G401 (cell line): ENCODE data around the gene RBM17. TPM values are rescaled to one million over a fixed set of nuclear protein-coding genes. Genes with fewer than 3 reads are reported as not detected.

Source experiments
- total RNA-seq: library from RNA; depleted of rRNA; stranded (reverse); fragments of >200 nt; shearing (Covaris generic); gene quantifications from 2 replicates; pipeline ENCODE4 v1.2.3, GENCODE V29; 2014; rRNA removed

Gene RBM17
- total RNA-seq, 1 experiment from 2014 or later = 41.9 TPM

Other genes starting within 250 kb of the RBM17 start
- gene ANKRD16, start 199.1 kb upstream of the RBM17 start, total RNA-seq = 11.4 and 17.4 TPM in 2 replicates
- gene FBH1, start 198.8 kb upstream of the RBM17 start, total RNA-seq = 50.2 and 58.7 TPM in 2 replicates
- 0.98 TPM in 1 of 2 replicates, not detected in the other for gene IL15RA, start 111.5 kb upstream of the RBM17 start, total RNA-seq
- not detected in 2 replicates for gene IL2RA, start 26.7 kb upstream of the RBM17 start, total RNA-seq
- gene PFKFB3, start 113.9 kb downstream of the RBM17 start, total RNA-seq = 5.2 and 11.0 TPM in 2 replicates